Endothelial cell of umbilical vein (primary cell): ENCODE data around the gene PRKACB. TPM values are rescaled to one million over a fixed set of nuclear protein-coding genes. Genes with fewer than 3 reads are reported as not detected.

Experiments used
- BruUV-seq: library from RNA; stranded (reverse); fragments of 400-500 nt; replicated peaks from 2 replicates; lab custom pipeline; 2021; lab: Mats Ljungman, UMichigan
- CTCF ChIA-PET: fragments of 300-600, 350-600 bp; sonication (Branson Sonifier 250); formaldehyde crosslinking; loops from one replicate; lab custom pipeline; 2021; ENCODE audit warnings: antibody characterized with exemption, inconsistent platforms; lab: Charles Lee
- POLR2A ChIA-PET: fragments of 300-600, 350-600 bp; sonication (Branson Sonifier 250); formaldehyde crosslinking; loops from one replicate; lab custom pipeline; 2021; ENCODE audit warnings: antibody characterized with exemption, inconsistent platforms; lab: Charles Lee
- DNase-seq: peaks from one replicate; pipeline ENCODE4 v3.0.0-alpha.2; 2011; ENCODE audit warnings: low read depth, low spot score
- FAIRE-seq: peaks from 2 replicates; lab custom pipeline; 2011; peaks lifted over from hg19 to GRCh38; lab: Jason Lieb, UNC
- H2AFZ ChIP-seq: 2 replicates; pipeline ENCODE4 v1.6.0; 2012; ENCODE audit warnings: low read depth, low read length, control low read depth, inconsistent platforms
- H3K27ac ChIP-seq: 2 replicates; pipeline ENCODE4 v1.5.1; 2011; ENCODE audit warnings: low read depth, mild to moderate bottlenecking, control low read depth, low read length, moderate library complexity; ENCODE audit not compliant: insufficient read depth
- H3K27me3 ChIP-seq, 2 experiments: 2 replicates each; pipeline versions ENCODE4 v1.6.0 to v1.6.1; 2011; ENCODE audit warnings: low read length in 2 of 2, mixed read lengths in 1 of 2; ENCODE audit not compliant: control insufficient read depth in 2 of 2, insufficient read depth in 2 of 2
- H3K36me3 ChIP-seq, 2 experiments: 2 replicates in 1 of 2; 3 replicates in 1 of 2; pipeline ENCODE4 v1.5.1; 2011; ENCODE audit warnings: low read length in 2 of 2, mild to moderate bottlenecking in 1 of 2, moderate library complexity in 1 of 2; ENCODE audit not compliant: control insufficient read depth in 2 of 2, insufficient read depth in 2 of 2; ENCODE audit errors: extremely low read depth in 1 of 2
- H3K4me1 ChIP-seq: 3 replicates; pipeline ENCODE4 v1.5.1; 2011; ENCODE audit warnings: mild to moderate bottlenecking, low read length; ENCODE audit not compliant: control insufficient read depth, insufficient read depth; ENCODE audit errors: extremely low read depth
- H3K4me2 ChIP-seq: 2 replicates; pipeline ENCODE4 v1.6.1; 2011; ENCODE audit warnings: low read length, control low read depth, mixed read lengths; ENCODE audit not compliant: insufficient read depth
- H3K4me3 ChIP-seq, 3 experiments: fragments of 200-600 bp in 1 of 3; sonication (generic), shearing (Covaris generic) in 1 of 3; replicated peaks in 1 of 3; 2 replicates each; pipeline ENCODE4 v1.5.1; 2011 to 2016; ENCODE audit warnings: control low read depth in 3 of 3, low read length in 3 of 3, mild to moderate bottlenecking in 2 of 3, inconsistent platforms in 1 of 3, low read depth in 1 of 3, moderate library complexity in 1 of 3; ENCODE audit not compliant: insufficient read depth in 1 of 3
- H3K79me2 ChIP-seq: 2 replicates; pipeline ENCODE4 v1.6.0; 2012; ENCODE audit warnings: low read length, inconsistent platforms; ENCODE audit not compliant: control insufficient read depth, insufficient read depth
- H3K9ac ChIP-seq: replicated peaks from 2 replicates; pipeline ENCODE3; 2011; ENCODE audit warnings: low read length, control low read depth; ENCODE audit not compliant: insufficient read depth; ENCODE audit errors: extremely low read depth
- H3K9me1 ChIP-seq: replicated peaks from 3 replicates; pipeline ENCODE4 v1.6.0; 2011; ENCODE audit warnings: mild to moderate bottlenecking, low read length; ENCODE audit not compliant: control insufficient read depth, insufficient read depth; ENCODE audit errors: extremely low read depth
- H3K9me3 ChIP-seq: replicated peaks from 2 replicates; pipeline ENCODE4 v1.5.1; 2012; ENCODE audit warnings: low read length, inconsistent platforms; ENCODE audit not compliant: control insufficient read depth, insufficient read depth
- H4K20me1 ChIP-seq: replicated peaks from 2 replicates; pipeline ENCODE3; 2011; ENCODE audit warnings: mild to moderate bottlenecking, low read length; ENCODE audit not compliant: control insufficient read depth, insufficient read depth; ENCODE audit errors: extremely low read depth
- CTCF ChIP-seq, 2 donors: IDR thresholded peaks; 1 replicate in 1 of 2; 2 replicates in 1 of 2; pipeline ENCODE4 v1.5.1; 2011; ENCODE audit warnings: low read length in 2 of 2, mild to moderate bottlenecking in 2 of 2, moderate library complexity in 2 of 2, control low read depth in 1 of 2, inconsistent platforms in 1 of 2, low read depth in 1 of 2; ENCODE audit not compliant: insufficient read depth in 1 of 2; ENCODE audit errors: extremely low read depth in 1 of 2
- FOS ChIP-seq: IDR thresholded peaks from 2 replicates; pipeline ENCODE4 v1.6.1; 2011; ENCODE audit warnings: mild to moderate bottlenecking, low read length, moderate library complexity, borderline replicate concordance; ENCODE audit not compliant: insufficient read depth
- JUN ChIP-seq: IDR thresholded peaks from 2 replicates; pipeline ENCODE4 v1.6.1; 2011; ENCODE audit warnings: borderline replicate concordance, low read depth; ENCODE audit not compliant: insufficient read length, insufficient read depth
- MAX ChIP-seq: IDR thresholded peaks from 2 replicates; pipeline ENCODE4 v1.6.1; 2011; ENCODE audit not compliant: insufficient read depth, insufficient read length
- MYC ChIP-seq: IDR thresholded peaks from one replicate; pipeline ENCODE4 v1.6.1; 2011; ENCODE audit warnings: mild to moderate bottlenecking, low read depth, low read length
- POLR2A ChIP-seq: IDR thresholded peaks from 2 replicates; pipeline ENCODE4 v1.6.1; 2012; ENCODE audit warnings: low read depth, mild to moderate bottlenecking, control low read depth, low read length
- dilution Hi-C: fragments of 300-500 bp; cut with MboI; formaldehyde crosslinking; loops from one replicate; pipeline ENCODE4 v1.15.0; 2019; ENCODE audit warnings: low sequenced_read_pairs; ENCODE audit not compliant: extremely low pct_ligation_motif_present
- intact Hi-C: fragments of 100-400 bp; cut with micrococcal nuclease; formaldehyde crosslinking; loops from one replicate; pipeline ENCODE4 v1.10.0; 2022
- polyA plus RNA-seq, 4 experiments: library from polyadenylated mRNA; depleted of rRNA in 3 of 4; stranded (reverse) in 3 of 4; unstranded in 1 of 4; fragments of >200 nt; gene quantifications; 2 replicates each; pipeline versions ENCODE4 v1.2.1 to v1.2.3, GENCODE V29; 2011 to 2012; ENCODE audit warnings: missing spikeins in 1 of 4
- total RNA-seq: library from RNA; stranded (reverse); gene quantifications from 2 replicates; pipeline ENCODE4 v1.2.3, GENCODE V29; 2021

The PRKACB gene
- total and polyA plus RNA-seq, 2 donors (not counting 3 experiments of a cell fraction or from before 2014, with no cell fraction given): 19.1 to 77.5 TPM

DNA sequence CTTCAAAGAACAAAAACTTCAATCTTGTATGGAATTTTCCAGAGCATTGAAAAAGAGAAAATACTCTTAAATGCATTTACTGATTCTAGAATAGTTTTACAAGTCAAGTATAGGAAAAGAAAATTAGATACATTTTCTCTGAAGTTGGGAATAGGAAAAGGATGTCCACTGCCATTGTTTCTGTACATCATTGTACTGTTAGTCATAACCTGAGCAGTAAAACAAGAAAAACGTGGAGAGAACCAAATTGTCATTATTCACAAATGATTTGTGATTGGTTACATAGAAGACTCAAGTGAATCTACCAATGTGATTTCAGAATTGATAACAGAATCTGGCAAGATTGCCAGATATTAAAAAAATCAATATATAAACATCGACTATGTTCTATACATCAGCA, 27.4 kb downstream of the PRKACB start:
- Histone ChIP-seq H3K4me1 (peaks cover 61% of the 10 kb centered on the region), H2AFZ (no peak overlapping the region), H3K36me3 (no peaks in the 10 kb centered on the region), H3K9ac (no peak overlapping the region), H3K27me3 (no peaks in the 10 kb centered on the region), H3K27ac (peak overlapping the region; percentile 51), H3K4me3 (no peak overlapping the region), H4K20me1 (no peaks in the 10 kb centered on the region), H3K9me1 (no peaks in the 10 kb centered on the region), H3K79me2 (peaks cover 40% of the 10 kb centered on the region), H3K4me2 (peak overlapping the region; percentile 67), H3K9me3 (no peaks in the 10 kb centered on the region)
- POLR2A ChIA-PET: no interaction called here
- CTCF ChIA-PET: no interaction called here
- FAIRE-seq (peak; percentile 26), DNase-seq (peak; percentile 62)
- TF ChIP-seq CTCF (IDR thresholded peaks at IDR 0.05; ENCODE audit: extremely low read depth in 1 of 2, insufficient read depth in 1 of 2, low read depth in 1 of 2, low read length in 2 of 2) (no peak), MYC (no peak), MAX (no peak), JUN (peak; percentile 29), POLR2A (no peak), FOS (peak; percentile 24)
- BruUV-seq: no TSS peak
- intact Hi-C loops: no loop called here
- dilution Hi-C loops: no loop called here
